Measurements from ENCODE around the gene PCK2.

Gene PCK2

DNA sequence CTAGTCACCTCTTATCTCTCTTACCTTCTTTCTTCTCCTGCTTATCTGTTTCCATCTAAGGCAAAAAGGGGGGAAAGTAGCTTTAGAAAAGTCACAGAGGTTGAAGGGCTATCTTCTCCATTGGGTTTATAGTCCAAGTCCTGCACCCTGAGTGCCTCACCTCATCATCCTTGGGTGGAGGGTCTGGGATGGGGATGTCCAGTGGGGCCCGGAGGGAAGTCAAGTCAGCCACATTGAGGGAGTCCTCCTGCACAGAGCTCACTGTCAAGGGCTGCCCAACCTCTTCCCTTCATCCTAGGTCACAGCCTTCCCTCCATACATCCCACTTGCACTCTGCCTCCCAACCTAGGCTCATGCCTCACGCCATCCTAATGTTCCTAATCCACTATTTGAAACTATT lies 51.1 kb downstream of the PCK2 start:
- DNase-seq (ENCODE audit: low spot score): no peak
- POLR2A ChIA-PET (ENCODE audit: low non-redundant PET): interaction anchor here (0.7 kb wide), 1 partner anchor 31 kb away, joined by 3 read pairs; the partner anchor contains the start of gene DCAF11
- H3K27ac ChIP-seq: peak overlapping the region; percentile 58
- CTCF ChIA-PET: interaction anchor here (2.0 kb wide), 1 partner anchor 16 kb away, joined by 10 read pairs; the partner anchor contains the start of gene IRF9
- TF ChIP-seq, protein P1, sequence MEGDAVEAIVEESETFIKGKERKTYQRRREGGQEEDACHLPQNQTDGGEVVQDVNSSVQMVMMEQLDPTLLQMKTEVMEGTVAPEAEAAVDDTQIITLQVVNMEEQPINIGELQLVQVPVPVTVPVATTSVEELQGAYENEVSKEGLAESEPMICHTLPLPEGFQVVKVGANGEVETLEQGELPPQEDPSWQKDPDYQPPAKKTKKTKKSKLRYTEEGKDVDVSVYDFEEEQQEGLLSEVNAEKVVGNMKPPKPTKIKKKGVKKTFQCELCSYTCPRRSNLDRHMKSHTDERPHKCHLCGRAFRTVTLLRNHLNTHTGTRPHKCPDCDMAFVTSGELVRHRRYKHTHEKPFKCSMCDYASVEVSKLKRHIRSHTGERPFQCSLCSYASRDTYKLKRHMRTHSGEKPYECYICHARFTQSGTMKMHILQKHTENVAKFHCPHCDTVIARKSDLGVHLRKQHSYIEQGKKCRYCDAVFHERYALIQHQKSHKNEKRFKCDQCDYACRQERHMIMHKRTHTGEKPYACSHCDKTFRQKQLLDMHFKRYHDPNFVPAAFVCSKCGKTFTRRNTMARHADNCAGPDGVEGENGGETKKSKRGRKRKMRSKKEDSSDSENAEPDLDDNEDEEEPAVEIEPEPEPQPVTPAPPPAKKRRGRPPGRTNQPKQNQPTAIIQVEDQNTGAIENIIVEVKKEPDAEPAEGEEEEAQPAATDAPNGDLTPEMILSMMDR (conservative IDR thresholded peaks at IDR 0.05; ENCODE audit: low read depth): no peak

DNA sequence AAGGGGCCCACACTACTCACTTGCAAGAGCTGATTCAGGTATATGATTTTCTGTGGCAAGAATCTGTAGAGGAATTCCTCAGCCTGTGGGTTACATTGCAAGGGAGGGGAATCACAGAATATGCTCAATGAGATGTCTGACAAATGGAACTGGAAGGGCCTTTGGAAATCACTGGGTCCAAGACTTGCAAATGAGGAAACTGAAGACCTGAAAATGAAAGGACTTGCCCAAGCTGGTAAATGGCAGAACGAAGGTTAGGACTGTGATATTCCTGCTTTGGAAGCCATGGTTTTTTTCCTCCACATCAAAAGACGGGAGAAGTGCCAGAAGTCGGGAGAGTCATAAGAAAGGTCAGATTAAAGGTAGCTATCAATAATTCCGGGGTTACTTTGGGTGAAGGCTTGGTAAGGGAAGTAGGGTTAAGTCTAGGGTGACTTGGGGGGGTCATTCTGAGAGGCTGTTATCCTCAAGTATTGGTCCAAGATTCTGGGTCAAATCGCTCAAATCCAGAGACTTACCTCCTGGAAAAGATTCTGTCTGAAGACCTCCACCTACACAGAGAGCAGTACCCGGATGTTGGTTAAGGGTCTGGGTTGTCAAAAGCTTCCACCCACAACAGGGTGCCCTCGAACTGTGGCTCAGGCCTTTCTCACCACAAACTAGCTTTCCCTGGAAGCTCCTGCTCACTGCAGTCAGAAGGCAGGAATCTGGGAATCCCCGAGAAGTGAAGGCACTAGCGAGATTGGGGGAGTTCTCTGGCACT lies 51.8 kb downstream of the PCK2 start:
- ChIA-PET POLR2A (ENCODE audit: low non-redundant PET) (interaction anchor here (0.7 kb wide), 1 partner anchor 32 kb away, joined by 3 read pairs; the partner anchor contains the start of gene DCAF11), CTCF (interaction anchor here (0.6 to 2.0 kb wide), 3 partner anchors 8 to 29 kb away, joined by 5 to 10 read pairs (median 6); partner anchors contain the start of gene IRF9)
- DNase-seq (ENCODE audit: low spot score): no peak
- TF ChIP-seq, protein P1 (conservative IDR thresholded peaks at IDR 0.05; ENCODE audit: low read depth): no peak
- peak overlapping the region; percentile 97 for H3K27ac ChIP-seq

DNA sequence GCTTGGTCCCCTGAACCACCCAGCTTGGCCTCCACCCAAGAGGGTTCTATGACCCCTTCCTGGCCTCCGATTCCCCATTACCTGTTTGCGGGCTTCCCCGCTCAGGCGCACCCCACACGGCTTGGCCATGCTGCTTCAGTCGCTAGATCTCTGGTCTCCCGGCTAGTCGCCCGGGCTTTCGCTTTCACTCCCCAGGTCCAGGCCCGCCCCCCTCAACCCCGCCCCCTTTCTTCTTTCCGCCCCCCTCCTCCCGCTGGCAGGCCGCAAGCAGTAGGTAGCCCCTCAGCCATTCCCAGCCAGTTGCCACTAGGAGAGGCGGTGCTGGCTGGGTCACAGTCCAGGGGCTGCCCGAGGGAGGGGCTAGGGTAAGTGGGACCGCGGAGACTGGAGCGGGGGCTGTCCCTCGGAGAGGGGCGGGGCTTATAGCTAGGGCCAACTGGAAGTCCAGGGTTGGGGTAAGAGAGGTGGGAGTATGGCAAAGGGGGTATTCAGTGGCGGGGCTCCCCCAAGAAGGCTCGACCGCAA lies 52.4 kb downstream of the PCK2 start, which contains the start of gene PSME2:
TSS of gene PSME2 (minus strand) at position 158 of the 525 bp plus-strand sequence. CDS start at position 129, 29 bp downstream.
- ChIA-PET POLR2A (ENCODE audit: low non-redundant PET) (interaction anchor here (0.7 to 1.7 kb wide), 6 partner anchors 8 to 32 kb away, joined by 3 to 8 read pairs (median 3); partner anchors contain the start of genes DCAF11, IRF9 and PSME1), CTCF (interaction anchor here (0.6 to 2.0 kb wide), 3 partner anchors 9 to 28 kb away, joined by 5 to 10 read pairs (median 6); partner anchors contain the start of gene IRF9)
- TF ChIP-seq, protein P1 (conservative IDR thresholded peaks at IDR 0.05; ENCODE audit: low read depth): no peak
- DNase-seq (ENCODE audit: low spot score): peak; percentile 97
- H3K27ac ChIP-seq: peak within 1 kb of the TSS; percentile 97

DNA sequence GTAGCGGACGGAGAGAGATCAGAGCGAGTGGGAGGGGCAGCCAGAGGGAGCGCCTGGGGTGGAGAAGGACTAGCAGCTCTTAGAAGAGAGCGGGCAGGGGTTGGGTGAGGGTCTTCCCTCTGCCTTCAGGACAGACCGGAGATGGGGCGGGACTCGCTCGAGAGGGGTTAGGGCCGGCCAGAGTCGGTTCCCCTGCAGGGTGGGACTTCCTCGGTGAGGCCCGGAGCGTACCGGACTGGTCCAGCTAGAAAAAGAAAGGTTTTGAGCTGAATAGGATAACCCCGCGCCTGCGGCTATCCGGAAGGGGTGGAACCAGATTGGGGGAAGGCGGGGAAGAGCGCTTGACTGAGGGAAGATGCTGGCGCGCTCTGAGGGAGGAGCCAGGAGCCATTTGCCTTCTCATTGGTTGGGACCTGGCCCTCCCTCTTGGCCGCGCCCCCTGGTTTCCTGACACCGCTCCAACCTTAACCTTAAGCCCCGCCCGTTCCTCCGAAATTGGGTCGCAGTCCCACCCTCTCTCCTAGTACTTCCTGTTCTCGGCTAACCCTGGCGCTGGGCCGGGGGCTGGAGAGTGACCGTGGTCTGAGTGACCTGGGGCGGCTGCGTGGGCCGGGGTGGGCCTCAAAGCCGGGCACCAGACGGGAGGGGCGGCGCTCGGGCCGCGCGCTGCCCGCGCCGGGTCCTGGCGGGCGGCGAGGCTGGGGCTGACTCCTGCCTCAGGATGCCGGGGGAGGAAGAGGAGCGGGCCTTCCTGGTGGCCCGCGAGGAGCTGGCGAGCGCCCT lies 53.1 kb downstream of the PCK2 start, which contains the start of gene RNF31:
TSS of gene RNF31 (plus strand) at position 521 of the 783 bp plus-strand sequence. CDS start at position 722, 201 bp downstream.
- CTCF ChIA-PET: interaction anchor here (1.6 to 2.0 kb wide), 2 partner anchors 10 to 14 kb away, joined by 5 to 10 read pairs; partner anchors contain the start of gene IRF9
- TF ChIP-seq, protein P1 (conservative IDR thresholded peaks at IDR 0.05; ENCODE audit: low read depth): no peak
- POLR2A ChIA-PET (ENCODE audit: low non-redundant PET): interaction anchor here (0.6 to 1.7 kb wide), 7 partner anchors 9 to 249 kb away, joined by 3 to 8 read pairs (median 3); partner anchors contain the start of genes DCAF11, IRF9 and PSME1
- DNase-seq (ENCODE audit: low spot score): peak; percentile 95
- peak within 1 kb of the TSS; percentile 97 for H3K27ac ChIP-seq

DNA sequence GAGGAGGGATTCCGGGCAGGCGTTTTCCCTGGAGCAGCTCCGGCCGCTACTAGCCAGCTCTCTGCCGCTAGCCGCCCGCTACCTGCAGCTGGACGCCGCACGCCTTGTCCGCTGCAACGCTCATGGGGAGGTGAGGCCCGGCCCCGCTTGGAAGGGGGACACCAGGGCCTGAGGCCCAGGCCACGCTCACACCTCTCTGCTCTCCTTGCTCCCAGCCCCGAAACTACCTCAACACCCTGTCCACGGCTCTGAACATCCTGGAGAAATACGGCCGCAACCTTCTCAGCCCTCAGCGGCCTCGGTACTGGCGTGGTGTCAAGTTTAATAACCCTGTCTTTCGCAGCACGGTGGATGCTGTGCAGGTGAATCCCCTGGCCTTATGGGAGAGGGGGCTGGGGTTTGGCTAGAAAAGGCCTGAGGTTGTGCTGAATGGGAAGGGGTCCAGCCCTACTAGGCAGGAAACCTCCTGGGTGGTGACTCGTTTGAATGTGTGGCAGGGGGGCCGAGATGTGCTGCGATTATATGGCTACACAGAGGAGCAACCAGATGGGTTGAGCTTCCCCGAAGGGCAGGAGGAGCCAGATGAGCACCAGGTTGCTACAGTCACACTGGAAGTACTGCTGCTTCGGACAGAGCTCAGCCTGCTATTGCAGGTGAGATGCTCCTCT lies 53.8 kb downstream of the PCK2 start:
- TF ChIP-seq, protein P1 (conservative IDR thresholded peaks at IDR 0.05; ENCODE audit: low read depth): no peak
- DNase-seq (ENCODE audit: low spot score): no peak
- H3K27ac ChIP-seq: peak overlapping the region; percentile 97
- CTCF ChIA-PET: interaction anchor here (0.6 to 1.6 kb wide), 3 partner anchors 10 to 1252 kb away, joined by 4 to 5 read pairs (median 4); no protein-coding TSS in a partner anchor
- POLR2A ChIA-PET (ENCODE audit: low non-redundant PET): interaction anchor here (0.6 to 1.7 kb wide), 4 partner anchors 12 to 248 kb away, joined by 3 to 8 read pairs (median 4); partner anchors contain the start of genes DCAF11 and PSME1
